ENCODE results near the gene LHFPL2.

LHFPL2 gene

GRCh38 chr5:78563621-78564020 lies 85.0 kb downstream of the LHFPL2 start:
- DNase-seq, result no peak

GRCh38 chr5:78562714-78563330 lies 85.8 kb downstream of the LHFPL2 start:
- DNase-seq, result no peak

- no peak for DNase-seq
Measured at GRCh38 chr5:78562001-78562400, 86.6 kb downstream of the LHFPL2 start.

- DNase-seq, result no peak
Measured at GRCh38 chr5:78561261-78561660, 87.3 kb downstream of the LHFPL2 start.

GRCh38 chr5:78560000-78560855 lies 88.3 kb downstream of the LHFPL2 start:
- DNase-seq, result no peak

GRCh38 chr5:78557601-78558000 lies 91.0 kb downstream of the LHFPL2 start:
- DNase-seq, result no peak

- DNase-seq, result no peak
Measured at GRCh38 chr5:78555870-78556269, 92.7 kb downstream of the LHFPL2 start.

- no peak for DNase-seq
Measured at GRCh38 chr5:78554670-78555069, 93.9 kb downstream of the LHFPL2 start.

- no peak for DNase-seq
Measured at GRCh38 chr5:78553580-78554353, 94.8 kb downstream of the LHFPL2 start.

- no peak for DNase-seq
Measured at GRCh38 chr5:78552729-78553342, 95.7 kb downstream of the LHFPL2 start.

GRCh38 chr5:78550891-78551290 lies 97.7 kb downstream of the LHFPL2 start:
- no peak for DNase-seq

GRCh38 chr5:78549043-78549442 lies 99.5 kb downstream of the LHFPL2 start:
- no peak for DNase-seq

GRCh38 chr5:78547731-78548615 lies 100.6 kb downstream of the LHFPL2 start:
- no peak for DNase-seq

GRCh38 chr5:78547183-78547582 lies 101.4 kb downstream of the LHFPL2 start:
- DNase-seq, result no peak

GRCh38 chr5:78546276-78546996 lies 102.1 kb downstream of the LHFPL2 start:
- DNase-seq, result no peak

- DNase-seq, result no peak
Measured at GRCh38 chr5:78545406-78545805, 103.2 kb downstream of the LHFPL2 start.

GRCh38 chr5:78544561-78545201 lies 103.9 kb downstream of the LHFPL2 start:
- no peak for DNase-seq

GRCh38 chr5:78543916-78544315 lies 104.7 kb downstream of the LHFPL2 start:
- no peak for DNase-seq

- no peak for DNase-seq
Measured at GRCh38 chr5:78543292-78543691, 105.3 kb downstream of the LHFPL2 start.

- DNase-seq, result no peak
Measured at GRCh38 chr5:78542321-78542840, 106.2 kb downstream of the LHFPL2 start.
